Bronchial epithelial cell (primary cell): ENCODE results near the gene CRYBB1. TPM values are rescaled to one million over a fixed set of nuclear protein-coding genes. Genes with fewer than 3 reads are reported as not detected.
A peak's percentile ranks its signal among the peaks of the same experiment; 100 is the strongest.

Experiments used
- DNase-seq: peaks from one replicate; pipeline ENCODE4 v3.0.0-alpha.2; 2010; ENCODE audit warnings: low read depth
- FAIRE-seq: peaks from 2 replicates; lab custom pipeline; 2011; peaks lifted over from hg19 to GRCh38; lab: Jason Lieb, UNC
- H3K27me3 ChIP-seq: 2 replicates; pipeline ENCODE4 v1.5.1; 2011; ENCODE audit warnings: low read length; ENCODE audit not compliant: control insufficient read depth, insufficient read depth
- H3K36me3 ChIP-seq: 2 replicates; pipeline ENCODE4 v1.5.1; 2011; ENCODE audit warnings: low read length; ENCODE audit not compliant: control insufficient read depth, insufficient read depth
- H3K4me3 ChIP-seq: 2 replicates; pipeline ENCODE4 v1.5.1; 2011; ENCODE audit warnings: mild to moderate bottlenecking, low read depth, low read length, control low read depth
- CTCF ChIP-seq: IDR thresholded peaks from 2 replicates; pipeline ENCODE4 v1.5.1; 2011; ENCODE audit warnings: mild to moderate bottlenecking, moderate library complexity, low read length, control low read depth, inconsistent platforms; ENCODE audit not compliant: insufficient read depth, severe bottlenecking
- total RNA-seq: library from RNA; depleted of rRNA; stranded (reverse); fragments of >200 nt; gene quantifications from 2 replicates; pipeline ENCODE4 v1.2.1, GENCODE V29; 2014

Gene CRYBB1
- total RNA-seq, 1 donor from 2014 or later: not detected

GRCh38 chr22:26566994-26567393 is 50.8 kb downstream of the CRYBB1 start:
- DNase-seq (no peak), FAIRE-seq (no peak)
- no peak for TF ChIP-seq CTCF
- H3K36me3 ChIP-seq: peaks cover 3% of the 10 kb centered on the region
- no peak overlapping the region for H3K4me3 ChIP-seq
- no peaks in the 10 kb centered on the region for H3K27me3 ChIP-seq

- FAIRE-seq: no peak
- TF ChIP-seq CTCF: no peak
- no peak for DNase-seq
- no peaks in the 10 kb centered on the region for H3K27me3 ChIP-seq
- H3K4me3 ChIP-seq: no peak overlapping the region
- peaks cover 3% of the 10 kb centered on the region for H3K36me3 ChIP-seq
Observed at GRCh38 chr22:26565889-26566288, 51.9 kb downstream of the CRYBB1 start.

GRCh38 chr22:26565181-26565580 is 52.6 kb downstream of the CRYBB1 start:
- H3K36me3 ChIP-seq: peaks cover 3% of the 10 kb centered on the region
- DNase-seq (peak; percentile 29), FAIRE-seq (no peak)
- H3K27me3 ChIP-seq: no peaks in the 10 kb centered on the region
- no peak overlapping the region for H3K4me3 ChIP-seq
- TF ChIP-seq CTCF: no peak

GRCh38 chr22:26564672-26565071 is 53.2 kb downstream of the CRYBB1 start:
- FAIRE-seq: no peak
- Histone ChIP-seq H3K36me3 (peaks cover 3% of the 10 kb centered on the region), H3K27me3 (no peaks in the 10 kb centered on the region), H3K4me3 (no peak overlapping the region)
- peak; percentile 17 for DNase-seq
- no peak for TF ChIP-seq CTCF

GRCh38 chr22:26564181-26564580 is 53.6 kb downstream of the CRYBB1 start:
- peak; percentile 36 for FAIRE-seq
- Histone ChIP-seq H3K27me3 (no peaks in the 10 kb centered on the region), H3K36me3 (peaks cover 3% of the 10 kb centered on the region), H3K4me3 (no peak overlapping the region)
- DNase-seq: peak; percentile 80
- TF ChIP-seq CTCF: no peak

GRCh38 chr22:26563022-26563421 is 54.8 kb downstream of the CRYBB1 start:
- FAIRE-seq (no peak), DNase-seq (no peak)
- Histone ChIP-seq H3K4me3 (no peak overlapping the region), H3K36me3 (peaks cover 3% of the 10 kb centered on the region), H3K27me3 (no peaks in the 10 kb centered on the region)
- no peak for TF ChIP-seq CTCF
